ENCODE data around the gene APRT.

APRT gene

GRCh38 chr16:88762941-88763340 lies 48.8 kb downstream of the APRT start:
- Histone ChIP-seq H3K9me2 (ENCODE audit: low read depth, low read length) (no peaks in the 10 kb centered on the region), H3K36me3 (ENCODE audit: insufficient read depth, low read length) (no peaks in the 10 kb centered on the region), H3K4me2 (ENCODE audit: low read length) (no peak overlapping the region), H3K27ac (ENCODE audit: low read depth, low read length, poor library complexity, severe bottlenecking) (no peak overlapping the region), H3K27me3 (ENCODE audit: insufficient read depth, low read length) (peaks cover 40% of the 10 kb centered on the region), H3K4me1 (ENCODE audit: insufficient read depth, low read length, severe bottlenecking) (no peaks in the 10 kb centered on the region), H3K9me3 (ENCODE audit: low read length) (no peaks in the 10 kb centered on the region), H2AFZ (ENCODE audit: low read length) (no peak overlapping the region), H3K4me3 (ENCODE audit: low read depth, low read length, poor library complexity, severe bottlenecking) (no peak overlapping the region), H3K9ac (ENCODE audit: low read length) (no peak overlapping the region), H4K20me1 (ENCODE audit: insufficient read depth, low read length) (no peaks in the 10 kb centered on the region), H3K79me2 (ENCODE audit: insufficient read depth, low read length) (no peaks in the 10 kb centered on the region), H3F3A (ENCODE audit: insufficient read depth, low read length) (no peaks in the 10 kb centered on the region)
- TF ChIP-seq EZH2 (IDR thresholded peaks at IDR 0.05; ENCODE audit: borderline replicate concordance, low read length) (no peak), CTCF (IDR thresholded peaks at IDR 0.05; ENCODE audit: low read length) (no peak)

GRCh38 chr16:88762258-88762870 lies 49.4 kb downstream of the APRT start:
- Histone ChIP-seq H3K79me2 (ENCODE audit: insufficient read depth, low read length) (no peaks in the 10 kb centered on the region), H4K20me1 (ENCODE audit: insufficient read depth, low read length) (no peaks in the 10 kb centered on the region), H3K9me2 (ENCODE audit: low read depth, low read length) (no peaks in the 10 kb centered on the region), H3K9me3 (ENCODE audit: low read length) (no peaks in the 10 kb centered on the region), H3K27me3 (ENCODE audit: insufficient read depth, low read length) (peaks cover 40% of the 10 kb centered on the region), H3K4me1 (ENCODE audit: insufficient read depth, low read length, severe bottlenecking) (no peaks in the 10 kb centered on the region), H3K36me3 (ENCODE audit: insufficient read depth, low read length) (no peaks in the 10 kb centered on the region), H3F3A (ENCODE audit: insufficient read depth, low read length) (no peaks in the 10 kb centered on the region), H2AFZ (ENCODE audit: low read length) (no peak overlapping the region), H3K4me3 (ENCODE audit: low read depth, low read length, poor library complexity, severe bottlenecking) (no peak overlapping the region), H3K4me2 (ENCODE audit: low read length) (no peak overlapping the region), H3K27ac (ENCODE audit: low read depth, low read length, poor library complexity, severe bottlenecking) (no peak overlapping the region), H3K9ac (ENCODE audit: low read length) (no peak overlapping the region)
- TF ChIP-seq CTCF (IDR thresholded peaks at IDR 0.05; ENCODE audit: low read length) (no peak), EZH2 (IDR thresholded peaks at IDR 0.05; ENCODE audit: borderline replicate concordance, low read length) (no peak)

- no peaks in the 10 kb centered on the region for H3K36me3 ChIP-seq (ENCODE audit: insufficient read depth, low read length)
Observed at GRCh38 chr16:88761830-88762229, 49.9 kb downstream of the APRT start.

More at GRCh38 chr16:88761830-88762229, 49.9 kb downstream of the APRT start:
- H3K9ac ChIP-seq (ENCODE audit: low read length): no peak overlapping the region
- no peaks in the 10 kb centered on the region for H3K9me2 ChIP-seq (ENCODE audit: low read depth, low read length)
- H3K9me3 ChIP-seq (ENCODE audit: low read length): no peaks in the 10 kb centered on the region
- no peak overlapping the region for H3K27ac ChIP-seq (ENCODE audit: low read depth, low read length, poor library complexity, severe bottlenecking)
- H3K4me1 ChIP-seq (ENCODE audit: insufficient read depth, low read length, severe bottlenecking): no peaks in the 10 kb centered on the region
- H3K27me3 ChIP-seq (ENCODE audit: insufficient read depth, low read length): peaks cover 36% of the 10 kb centered on the region
- no peak overlapping the region for H2AFZ ChIP-seq (ENCODE audit: low read length)
- no peaks in the 10 kb centered on the region for H3F3A ChIP-seq (ENCODE audit: insufficient read depth, low read length)
- no peaks in the 10 kb centered on the region for H4K20me1 ChIP-seq (ENCODE audit: insufficient read depth, low read length)
- TF ChIP-seq CTCF (IDR thresholded peaks at IDR 0.05; ENCODE audit: low read length) (no peak), EZH2 (IDR thresholded peaks at IDR 0.05; ENCODE audit: borderline replicate concordance, low read length) (no peak)
- H3K79me2 ChIP-seq (ENCODE audit: insufficient read depth, low read length): no peaks in the 10 kb centered on the region
- no peak overlapping the region for H3K4me2 ChIP-seq (ENCODE audit: low read length)
- H3K4me3 ChIP-seq (ENCODE audit: low read depth, low read length, poor library complexity, severe bottlenecking): no peak overlapping the region

All from OCI-LY1 (cell line).